Lung (tissue), 12 donors: Measurements from ENCODE around the gene MICAL2. TPM values are rescaled to one million over a fixed set of nuclear protein-coding genes. Genes with fewer than 3 reads are reported as not detected.

ENCODE experiments used
- ATAC-seq: fragments of 200-7000 bp; cut with Tn5 transposase; one replicate; pipeline ENCODE4 v1.9.1; 2020; ENCODE audit warnings: moderate number of reproducible peaks; ENCODE audit not compliant: insufficient read depth, low FRiP score
- DNase-seq, 3 donors: peaks; one replicate each; pipeline ENCODE4 v3.0.0-alpha.2; 2013 to 2017
- H3K27ac ChIP-seq, 2 donors: one replicate each; pipeline ENCODE4 v1.5.1; 2013; ENCODE audit warnings: mild to moderate bottlenecking in 2 of 2, moderate library complexity in 2 of 2, control low read depth in 1 of 2, inconsistent platforms in 1 of 2, low read depth in 1 of 2, low read length in 1 of 2
- H3K27me3 ChIP-seq, 3 donors: one replicate each; pipeline ENCODE4 v1.5.1; 2013; ENCODE audit warnings: low read length in 2 of 3; ENCODE audit not compliant: control insufficient read depth in 3 of 3, insufficient read depth in 3 of 3
- H3K36me3 ChIP-seq, 4 donors: one replicate each; pipeline ENCODE4 v1.5.1; 2013; ENCODE audit warnings: low read length in 4 of 4, mild to moderate bottlenecking in 1 of 4, moderate library complexity in 1 of 4; ENCODE audit not compliant: control insufficient read depth in 4 of 4, insufficient read depth in 4 of 4
- H3K4me1 ChIP-seq, 5 donors: one replicate each; pipeline ENCODE4 v1.5.1; 2013; ENCODE audit warnings: low read length in 5 of 5, mild to moderate bottlenecking in 2 of 5, moderate library complexity in 1 of 5; ENCODE audit not compliant: control insufficient read depth in 5 of 5, insufficient read depth in 5 of 5
- H3K4me3 ChIP-seq: one replicate; pipeline ENCODE4 v1.5.1; 2013; ENCODE audit warnings: mild to moderate bottlenecking, control low read depth, moderate library complexity
- H3K9ac ChIP-seq, 2 donors: one replicate each; pipeline ENCODE4 v1.5.1; 2013; ENCODE audit warnings: low read length in 2 of 2, control low read depth in 1 of 2; ENCODE audit not compliant: insufficient read depth in 1 of 2
- H3K9me3 ChIP-seq, 4 donors: one replicate each; pipeline ENCODE4 v1.5.1; 2013; ENCODE audit warnings: low read length in 3 of 4, mild to moderate bottlenecking in 1 of 4, moderate library complexity in 1 of 4; ENCODE audit not compliant: control insufficient read depth in 4 of 4, insufficient read depth in 3 of 4
- WGBS, 2 donors: extraction: QIAGEN DNeasy Blood & Tissue Kit; methylation state at CpG; one replicate each; pipeline ENCODE4 v1.1.7; 2013; 5-methylcytosine and 5-hydroxymethylcytosine counted together
- polyA plus RNA-seq, 2 donors: library from polyadenylated mRNA; stranded (reverse); fragments of 200-250 nt; gene quantifications; one replicate each; pipeline ENCODE4 v1.2.1, GENCODE V29; 2013
- total RNA-seq, 2 donors: library from RNA; depleted of rRNA in 1 of 2; stranded (reverse); fragments of >200 nt in 1 of 2; gene quantifications; one replicate each; pipeline ENCODE4 v1.2.1, GENCODE V29; 2014 to 2021
- TF ChIP-seq, protein P1 (sequence below): IDR thresholded peaks from 2 replicates; pipeline ENCODE4 v1.5.1; 2012; ENCODE audit warnings: mild to moderate bottlenecking; ENCODE audit errors: control extremely low read depth, extremely low read depth
- donor health status: control.
- donor health status: control.
- donor health status: Bipolar disorder and iron deficiency.
- donor health status: healthy.
- donor health status: DM: yes; HTN: yes; CAD: no.

MICAL2 gene
- total and polyA plus RNA-seq, 4 donors, result 38.2 to 218 (median 99.6) TPM

DNA sequence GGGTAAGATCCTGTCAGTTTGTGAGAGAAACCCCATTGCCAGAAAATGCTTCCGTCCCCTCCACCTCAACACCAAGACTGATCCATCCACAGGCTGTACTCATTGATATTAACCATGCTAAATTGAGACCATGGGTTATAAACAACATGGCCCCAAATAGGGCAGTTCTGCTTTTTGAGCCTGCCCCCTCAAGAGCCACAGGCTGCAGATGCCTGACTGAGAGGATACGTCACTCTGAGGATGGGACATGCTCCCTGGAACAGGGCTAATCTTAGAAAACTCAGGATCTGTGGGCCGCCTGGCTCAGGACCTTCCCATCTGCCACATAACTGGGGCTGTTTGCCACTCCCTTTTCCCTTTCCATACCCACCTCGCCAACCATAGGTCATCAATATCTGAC, 99.8 kb downstream of the MICAL2 start:
- no peaks in the 10 kb centered on the region for H3K27me3 ChIP-seq
- H3K27ac ChIP-seq, result no peak overlapping the region
- peaks cover 0 to 27% (median 9%) of the 10 kb centered on the region in 4 donors for H3K36me3 ChIP-seq
- no peak overlapping the region for H3K4me3 ChIP-seq
- WGBS, 2 donors, result 94 to 97% methylated on average over 4 of the region's 4 CpGs
- H3K9ac ChIP-seq, result no peak overlapping the region
- no peaks in the 10 kb centered on the region for H3K9me3 ChIP-seq
- ATAC-seq (no peak), DNase-seq (no peak)
- TF ChIP-seq, protein P1, sequence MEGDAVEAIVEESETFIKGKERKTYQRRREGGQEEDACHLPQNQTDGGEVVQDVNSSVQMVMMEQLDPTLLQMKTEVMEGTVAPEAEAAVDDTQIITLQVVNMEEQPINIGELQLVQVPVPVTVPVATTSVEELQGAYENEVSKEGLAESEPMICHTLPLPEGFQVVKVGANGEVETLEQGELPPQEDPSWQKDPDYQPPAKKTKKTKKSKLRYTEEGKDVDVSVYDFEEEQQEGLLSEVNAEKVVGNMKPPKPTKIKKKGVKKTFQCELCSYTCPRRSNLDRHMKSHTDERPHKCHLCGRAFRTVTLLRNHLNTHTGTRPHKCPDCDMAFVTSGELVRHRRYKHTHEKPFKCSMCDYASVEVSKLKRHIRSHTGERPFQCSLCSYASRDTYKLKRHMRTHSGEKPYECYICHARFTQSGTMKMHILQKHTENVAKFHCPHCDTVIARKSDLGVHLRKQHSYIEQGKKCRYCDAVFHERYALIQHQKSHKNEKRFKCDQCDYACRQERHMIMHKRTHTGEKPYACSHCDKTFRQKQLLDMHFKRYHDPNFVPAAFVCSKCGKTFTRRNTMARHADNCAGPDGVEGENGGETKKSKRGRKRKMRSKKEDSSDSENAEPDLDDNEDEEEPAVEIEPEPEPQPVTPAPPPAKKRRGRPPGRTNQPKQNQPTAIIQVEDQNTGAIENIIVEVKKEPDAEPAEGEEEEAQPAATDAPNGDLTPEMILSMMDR, result no peak
- H3K4me1 ChIP-seq, result peaks cover 0 to 8% (median 0%) of the 10 kb centered on the region in 5 donors

DNA sequence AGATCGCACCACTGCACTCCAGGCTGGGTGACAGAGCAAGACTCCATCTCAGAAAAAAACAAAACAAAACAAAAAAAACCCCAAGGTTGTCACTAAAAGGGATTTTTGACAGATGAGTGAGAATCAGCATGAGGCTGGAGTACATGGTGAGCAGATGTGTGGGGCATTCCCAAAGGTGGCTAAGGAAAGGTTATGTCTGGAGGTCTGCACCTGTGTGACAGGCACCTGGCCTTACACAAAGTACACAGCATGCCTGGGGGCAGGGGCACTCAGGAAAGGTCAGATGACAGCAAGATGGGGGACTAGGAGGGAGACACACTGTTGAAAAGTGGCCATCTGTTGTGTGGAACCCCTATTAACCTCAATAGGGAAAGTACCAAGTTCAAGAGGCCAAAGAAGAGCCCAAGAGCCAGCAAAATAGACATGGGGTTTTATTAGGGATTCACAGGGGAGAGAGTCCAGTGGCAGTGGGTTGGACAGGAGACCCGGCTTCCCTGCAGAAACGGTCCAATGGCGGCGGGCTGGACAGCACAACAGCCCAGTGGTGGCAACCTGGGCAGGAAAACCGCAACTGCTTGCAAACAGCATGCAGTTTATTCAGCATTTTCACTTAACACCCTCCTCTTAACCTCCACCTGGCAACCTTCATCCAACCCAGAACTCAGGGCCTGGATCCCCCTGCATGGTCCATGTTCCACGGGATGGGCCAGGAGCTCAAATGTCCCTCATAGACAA, 101.1 kb downstream of the MICAL2 start:
- Histone ChIP-seq H3K36me3 (peaks cover 0 to 26% (median 8%) of the 10 kb centered on the region in 4 donors), H3K4me3 (no peak overlapping the region), H3K27ac (no peak overlapping the region), H3K27me3 (no peaks in the 10 kb centered on the region), H3K9ac (no peak overlapping the region), H3K9me3 (no peaks in the 10 kb centered on the region), H3K4me1 (peaks cover 0 to 8% (median under 1%) of the 10 kb centered on the region in 5 donors)
- ATAC-seq, result no peak
- TF ChIP-seq, protein P1, result no peak
- 98 to 100% methylated on average over 7 of the region's 7 CpGs for WGBS, 2 donors
- no peak for DNase-seq

DNA sequence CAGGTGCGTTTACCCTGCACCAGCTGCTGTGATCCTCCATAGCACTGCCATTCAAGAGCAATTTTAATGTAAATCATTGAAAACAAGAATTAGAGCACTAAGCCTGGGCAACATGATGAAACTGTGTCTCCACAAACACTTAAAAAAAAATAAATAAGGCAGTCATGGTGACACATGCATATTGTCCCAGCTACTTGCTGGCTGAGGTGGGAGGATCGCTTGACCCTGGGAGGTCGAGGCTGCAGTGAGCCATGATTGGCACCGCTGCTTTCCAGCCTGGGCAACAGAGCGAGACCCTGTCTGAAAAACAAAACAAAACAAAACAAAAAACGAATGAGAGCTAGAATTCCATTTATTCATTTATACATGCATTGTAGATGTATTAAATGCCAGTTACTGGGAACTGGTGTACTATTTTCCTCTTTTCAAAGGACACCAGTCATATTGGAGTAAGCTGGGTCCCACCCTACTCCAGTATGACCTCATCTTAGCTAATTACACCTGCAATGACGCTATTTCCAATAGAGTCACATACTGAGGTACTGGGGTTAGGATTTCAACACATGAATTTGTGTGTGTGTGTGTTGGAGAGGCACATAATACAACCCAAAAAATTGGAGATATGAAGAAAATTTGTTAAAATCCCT, 101.9 kb downstream of the MICAL2 start:
- peaks cover 0 to 11% (median 9%) of the 10 kb centered on the region in 5 donors for H3K4me1 ChIP-seq
- TF ChIP-seq, protein P1, result no peak
- no peak overlapping the region for H3K9ac ChIP-seq
- no peaks in the 10 kb centered on the region for H3K27me3 ChIP-seq
- ATAC-seq (no peak), DNase-seq (no peak)
- peaks cover 0 to 26% (median 7%) of the 10 kb centered on the region in 4 donors for H3K36me3 ChIP-seq
- WGBS, 2 donors, result 93 to 95% methylated on average over 7 of the region's 7 CpGs
- H3K4me3 ChIP-seq, result no peak overlapping the region
- no peak overlapping the region for H3K27ac ChIP-seq
- no peaks in the 10 kb centered on the region for H3K9me3 ChIP-seq
